ENCODE measurements around the gene PFN1. TPM values are rescaled to one million over a fixed set of nuclear protein-coding genes. Genes with fewer than 3 reads are reported as not detected.

Gene PFN1
- total and polyA plus RNA-seq, 9 of the 15 experiments (the other 6 are each of a cell fraction or from before 2014, with no cell fraction given) = 60.5 to 1,479 (median 456) TPM

DNA sequence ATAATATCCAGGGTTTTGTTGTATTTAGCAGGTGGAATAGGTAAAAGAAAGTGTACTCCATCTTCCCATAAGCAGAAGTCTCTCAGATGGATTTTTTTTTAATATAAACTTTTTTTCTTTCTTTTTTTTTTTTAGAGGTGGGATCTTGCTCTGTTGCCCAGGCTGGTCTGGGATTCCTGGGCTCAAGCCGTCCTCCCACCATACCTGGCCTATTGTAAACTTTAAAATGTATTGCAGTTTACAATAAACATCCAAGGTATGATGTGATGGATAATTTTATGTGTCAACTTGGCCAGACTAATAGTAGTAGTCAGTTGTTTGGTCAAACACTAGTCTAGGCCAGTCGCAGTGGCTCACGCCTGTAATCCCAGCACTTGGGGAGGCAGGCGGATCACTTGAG lies 27.0 kb downstream of the PFN1 start:
- Histone ChIP-seq H3K9ac (ENCODE audit: insufficient read depth in 1 of 2, low read depth in 2 of 2, low read length in 2 of 2) (no peak overlapping the region), H4K20me1 (replicated peaks; ENCODE audit: control insufficient read depth, insufficient read depth, low read length) (no peaks in the 10 kb centered on the region), H3K79me2 (ENCODE audit: control insufficient read depth, insufficient read depth, low read length) (no peaks in the 10 kb centered on the region), H3K4me2 (ENCODE audit: insufficient read depth, low read length) (no peak overlapping the region), H3K27ac (ENCODE audit: extremely low read depth, low read depth, low read length) (no peak overlapping the region), H3K36me3 (ENCODE audit: control insufficient read depth, insufficient read depth, low read length) (no peaks in the 10 kb centered on the region), H3K27me3 (ENCODE audit: control insufficient read depth in 2 of 2, insufficient read depth in 2 of 2, low read length in 2 of 2) (no peaks in the 10 kb centered on the region), H3K4me1 (replicated peaks in 1 of 2; ENCODE audit: control insufficient read depth in 2 of 2, insufficient read depth in 2 of 2, low read length in 2 of 2) (no peaks in the 10 kb centered on the region; a peak in 1 of 5 replicates), H3K4me3 (no peak overlapping the region), H3K9me3 (replicated peaks; ENCODE audit: control insufficient read depth, insufficient read depth, low read depth, low read length) (no peaks in the 10 kb centered on the region), H3K9me1 (ENCODE audit: control insufficient read depth, insufficient read depth, low read length) (no peaks in the 10 kb centered on the region), H2AFZ (ENCODE audit: low read depth, low read length) (no peak overlapping the region)
- ChIA-PET CTCF (ENCODE audit: low intra/inter-chr PET ratio) (no interaction called here), POLR2A (no interaction called here)
- in situ Hi-C loops (cut with MboI) = no loop called here
- DNase-seq (ENCODE audit: extremely low read depth in 1 of 4, low spot score in 3 of 4) (no peak), ATAC-seq (no peak), FAIRE-seq (no peak)
- intact Hi-C loops (cut with micrococcal nuclease) = no loop called here
- TF ChIP-seq, protein P1, sequence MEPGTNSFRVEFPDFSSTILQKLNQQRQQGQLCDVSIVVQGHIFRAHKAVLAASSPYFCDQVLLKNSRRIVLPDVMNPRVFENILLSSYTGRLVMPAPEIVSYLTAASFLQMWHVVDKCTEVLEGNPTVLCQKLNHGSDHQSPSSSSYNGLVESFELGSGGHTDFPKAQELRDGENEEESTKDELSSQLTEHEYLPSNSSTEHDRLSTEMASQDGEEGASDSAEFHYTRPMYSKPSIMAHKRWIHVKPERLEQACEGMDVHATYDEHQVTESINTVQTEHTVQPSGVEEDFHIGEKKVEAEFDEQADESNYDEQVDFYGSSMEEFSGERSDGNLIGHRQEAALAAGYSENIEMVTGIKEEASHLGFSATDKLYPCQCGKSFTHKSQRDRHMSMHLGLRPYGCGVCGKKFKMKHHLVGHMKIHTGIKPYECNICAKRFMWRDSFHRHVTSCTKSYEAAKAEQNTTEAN (CRISPR knock-in tag; IDR thresholded peaks at IDR 0.05) = no peak
- peak; percentile 55 for TF ChIP-seq ZNF121 (CRISPR knock-in tag; conservative IDR thresholded peaks at IDR 0.05)
- WGBS (ENCODE audit: insufficient coverage, low coverage, missing lambda C conversion rate) = 40% methylated on average over 2 of the region's 4 CpGs
- BruUV-seq (replicated peaks) = no TSS peak

DNA sequence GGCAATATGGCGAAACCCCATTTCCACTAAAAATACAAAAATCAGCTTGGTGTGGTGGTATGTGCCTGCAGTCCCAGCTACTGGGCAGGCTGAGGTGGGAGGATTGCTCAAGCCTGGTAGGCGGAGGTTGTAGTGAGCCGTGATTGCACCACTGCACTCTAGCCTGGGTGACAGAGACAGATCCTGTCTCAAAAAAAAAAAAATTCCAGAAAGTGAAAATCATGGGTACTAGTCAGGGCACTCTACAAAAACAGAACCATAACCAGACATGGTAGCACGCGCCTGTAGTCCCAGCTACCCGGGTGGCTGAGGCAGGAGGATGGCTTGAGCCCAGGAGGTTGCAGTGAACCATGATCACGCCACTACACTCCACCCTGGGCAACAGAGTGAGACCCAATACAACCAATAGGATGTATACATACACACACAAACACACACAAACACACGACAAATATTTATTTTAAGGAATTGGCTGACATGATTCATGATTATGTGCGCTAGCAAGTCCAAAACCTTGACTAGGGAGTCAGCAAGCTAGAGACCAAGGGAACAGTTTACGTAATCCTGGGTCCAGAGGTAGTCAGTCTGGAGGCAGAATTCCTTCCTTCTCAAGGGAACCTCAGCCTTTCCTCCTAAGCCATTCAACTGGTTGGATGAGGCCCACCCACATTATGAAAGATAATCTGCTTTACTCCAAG lies 27.8 kb downstream of the PFN1 start:
- no peak overlapping the region for H2AFZ ChIP-seq (ENCODE audit: low read depth, low read length)
- no peaks in the 10 kb centered on the region for H3K9me3 ChIP-seq (replicated peaks; ENCODE audit: control insufficient read depth, insufficient read depth, low read depth, low read length)
- CTCF ChIA-PET (ENCODE audit: low intra/inter-chr PET ratio) = no interaction called here
- H3K4me2 ChIP-seq (ENCODE audit: insufficient read depth, low read length) = no peak overlapping the region
- H3K4me3 ChIP-seq = no peak overlapping the region
- H3K9me1 ChIP-seq (ENCODE audit: control insufficient read depth, insufficient read depth, low read length) = no peaks in the 10 kb centered on the region
- POLR2A ChIA-PET = interaction anchor here (0.6 to 1.5 kb wide), 2 partner anchors 8 to 14 kb away, joined by 4 to 6 read pairs; no protein-coding TSS in a partner anchor
- in situ Hi-C loops (cut with MboI) = no loop called here
- no peaks in the 10 kb centered on the region; a peak in 1 of 5 replicates for H3K4me1 ChIP-seq (replicated peaks in 1 of 2; ENCODE audit: control insufficient read depth in 2 of 2, insufficient read depth in 2 of 2, low read length in 2 of 2)
- no peaks in the 10 kb centered on the region for H3K79me2 ChIP-seq (ENCODE audit: control insufficient read depth, insufficient read depth, low read length)
- ATAC-seq = no peak
- no peak for DNase-seq (ENCODE audit: extremely low read depth in 1 of 4, low spot score in 3 of 4)
- FAIRE-seq = no peak
- no peaks in the 10 kb centered on the region for H4K20me1 ChIP-seq (replicated peaks; ENCODE audit: control insufficient read depth, insufficient read depth, low read length)
- no peak overlapping the region; a peak in 1 of 4 replicates for H3K9ac ChIP-seq (ENCODE audit: insufficient read depth in 1 of 2, low read depth in 2 of 2, low read length in 2 of 2)
- no peak overlapping the region for H3K27ac ChIP-seq (ENCODE audit: extremely low read depth, low read depth, low read length)
- WGBS (ENCODE audit: insufficient coverage, low coverage, missing lambda C conversion rate) = 60% methylated on average over 10 of the region's 10 CpGs
- intact Hi-C loops (cut with micrococcal nuclease) = no loop called here
- TF ChIP-seq CEBPB (tag; IDR thresholded peaks at IDR 0.05) = 0 out of 2 replicates have a peak, but pooled peaks have one; percentile 23
- TF ChIP-seq MCM2 (IDR thresholded peaks at IDR 0.05; ENCODE audit: low read depth) = no peak
- 0 out of 2 replicates have a peak, but pooled peaks have one; percentile 34 for TF ChIP-seq ZNF134 (CRISPR knock-in tag; conservative IDR thresholded peaks at IDR 0.05)
- H3K36me3 ChIP-seq (ENCODE audit: control insufficient read depth, insufficient read depth, low read length) = no peaks in the 10 kb centered on the region
- BruUV-seq (replicated peaks) = no TSS peak
- H3K27me3 ChIP-seq (ENCODE audit: control insufficient read depth in 2 of 2, insufficient read depth in 2 of 2, low read length in 2 of 2) = no peaks in the 10 kb centered on the region
